Activated T-helper 1 cell treated with anti-CD3 and anti-CD28 coated beads, Interleukin-12 subunit alpha, Interleukin-12 subunit beta, Interleukin-2, Interleukin-4 antibody, amounts not matched to agents 30 ng/mL and 10 ng/mL and 1 ng/mL, durations not matched to agents 14 hours and 24 hours and 36 hours (primary cell): ENCODE data around the gene CHDH. TPM values are rescaled to one million over a fixed set of nuclear protein-coding genes. Genes with fewer than 3 reads are reported as not detected.

Experiments
- DNase-seq: peaks from one replicate; pipeline ENCODE4 v3.0.0; 2021; ENCODE audit warnings: low spot score
- H3K27ac Mint-ChIP-seq: one replicate; pipeline ENCODE4 v1.8.0; 2021; ENCODE audit warnings: mild to moderate bottlenecking, mixed read lengths
- H3K27me3 Mint-ChIP-seq: one replicate; pipeline ENCODE4 v1.8.0; 2022; ENCODE audit warnings: mild to moderate bottlenecking, moderate library complexity, mixed read lengths; ENCODE audit not compliant: insufficient read depth
- H3K36me3 Mint-ChIP-seq: one replicate; pipeline ENCODE4 v1.8.0; 2021; ENCODE audit warnings: low read depth, mixed read lengths
- H3K4me1 Mint-ChIP-seq: one replicate; pipeline ENCODE4 v1.8.0; 2021; ENCODE audit warnings: low read depth, mixed read lengths
- H3K4me3 Mint-ChIP-seq: one replicate; pipeline ENCODE4 v1.8.0; 2021; ENCODE audit warnings: mild to moderate bottlenecking, moderate library complexity, mixed read lengths
- H3K9me3 Mint-ChIP-seq: one replicate; pipeline ENCODE4 v1.8.0; 2021; ENCODE audit warnings: mixed read lengths
- intact Hi-C: fragments of 100-400 bp; cut with micrococcal nuclease; formaldehyde crosslinking; loops from one replicate; pipeline ENCODE4 v1.15.1; 2024
- total RNA-seq: library from RNA; stranded (reverse); gene quantifications from 2 replicates; pipeline ENCODE4 v1.2.3, GENCODE V29; 2022

CHDH gene
- total RNA-seq, 1 donor from 2014 or later = 0.91 TPM

GRCh38 chr3:53798144-53798543, 48.1 kb downstream of the CHDH start:
- no peak overlapping the region for H3K27ac Mint-ChIP-seq
- no peaks in the 10 kb centered on the region for H3K4me1 Mint-ChIP-seq
- peaks cover 18% of the 10 kb centered on the region for H3K27me3 Mint-ChIP-seq

GRCh38 chr3:53795789-53796560, 50.2 kb downstream of the CHDH start:
- Mint-ChIP-seq H3K27ac (no peak overlapping the region), H3K36me3 (no peaks in the 10 kb centered on the region), H3K9me3 (no peaks in the 10 kb centered on the region), H3K27me3 (peaks cover 18% of the 10 kb centered on the region), H3K4me1 (no peaks in the 10 kb centered on the region), H3K4me3 (no peak overlapping the region)
- DNase-seq = no peak
- intact Hi-C loops = no loop called here

More at GRCh38 chr3:53798144-53798543, 48.1 kb downstream of the CHDH start:
- no peak for DNase-seq
- Mint-ChIP-seq H3K36me3 (no peaks in the 10 kb centered on the region), H3K4me3 (no peak overlapping the region), H3K9me3 (no peaks in the 10 kb centered on the region)
- intact Hi-C loops = no loop called here

GRCh38 chr3:53795176-53795575, 51.0 kb downstream of the CHDH start:
- no peaks in the 10 kb centered on the region for H3K4me1 Mint-ChIP-seq
- intact Hi-C loops = no loop called here
- H3K4me3 Mint-ChIP-seq = no peak overlapping the region
- no peak for DNase-seq
- H3K9me3 Mint-ChIP-seq = no peaks in the 10 kb centered on the region
- peaks cover 21% of the 10 kb centered on the region for H3K27me3 Mint-ChIP-seq
- no peaks in the 10 kb centered on the region for H3K36me3 Mint-ChIP-seq
- H3K27ac Mint-ChIP-seq = no peak overlapping the region

GRCh38 chr3:53794597-53794996, 51.6 kb downstream of the CHDH start:
- Mint-ChIP-seq H3K9me3 (no peaks in the 10 kb centered on the region), H3K4me1 (no peaks in the 10 kb centered on the region), H3K4me3 (no peak overlapping the region), H3K36me3 (no peaks in the 10 kb centered on the region), H3K27me3 (peaks cover 21% of the 10 kb centered on the region), H3K27ac (no peak overlapping the region)
- DNase-seq = no peak
- intact Hi-C loops = no loop called here

GRCh38 chr3:53792866-53793265, 53.4 kb downstream of the CHDH start:
- intact Hi-C loops = no loop called here
- Mint-ChIP-seq H3K4me1 (no peaks in the 10 kb centered on the region), H3K36me3 (no peaks in the 10 kb centered on the region), H3K27me3 (peaks cover 18% of the 10 kb centered on the region), H3K27ac (no peak overlapping the region), H3K9me3 (no peaks in the 10 kb centered on the region), H3K4me3 (no peak overlapping the region)
- no peak for DNase-seq

GRCh38 chr3:53791317-53791716, 54.9 kb downstream of the CHDH start:
- DNase-seq = no peak
- intact Hi-C loops = no loop called here
- H3K36me3 Mint-ChIP-seq = no peaks in the 10 kb centered on the region
- H3K27ac Mint-ChIP-seq = no peak overlapping the region
- peaks cover 15% of the 10 kb centered on the region for H3K27me3 Mint-ChIP-seq
- H3K4me1 Mint-ChIP-seq = no peaks in the 10 kb centered on the region
- no peak overlapping the region for H3K4me3 Mint-ChIP-seq
- no peaks in the 10 kb centered on the region for H3K9me3 Mint-ChIP-seq

- intact Hi-C loops = no loop called here
- no peak overlapping the region for H3K27ac Mint-ChIP-seq
- peaks cover 16% of the 10 kb centered on the region for H3K27me3 Mint-ChIP-seq
- no peaks in the 10 kb centered on the region for H3K9me3 Mint-ChIP-seq
- no peaks in the 10 kb centered on the region for H3K4me1 Mint-ChIP-seq
- no peak overlapping the region for H3K4me3 Mint-ChIP-seq
- H3K36me3 Mint-ChIP-seq = no peaks in the 10 kb centered on the region
- no peak for DNase-seq
These were observed 55.7 kb downstream of the CHDH start for GRCh38 chr3:53790470-53790869.

- no peak for DNase-seq
- no peaks in the 10 kb centered on the region for H3K9me3 Mint-ChIP-seq
- H3K27me3 Mint-ChIP-seq = peaks cover 9% of the 10 kb centered on the region
- no peak overlapping the region for H3K4me3 Mint-ChIP-seq
- no peak overlapping the region for H3K27ac Mint-ChIP-seq
- no peaks in the 10 kb centered on the region for H3K36me3 Mint-ChIP-seq
- H3K4me1 Mint-ChIP-seq = no peaks in the 10 kb centered on the region
- intact Hi-C loops = no loop called here
These were observed 56.8 kb downstream of the CHDH start for GRCh38 chr3:53789459-53789858.

- intact Hi-C loops = no loop called here
- H3K36me3 Mint-ChIP-seq = no peaks in the 10 kb centered on the region
These were observed 58.2 kb downstream of the CHDH start for GRCh38 chr3:53788038-53788437.

GRCh38 chr3:53787016-53787415, 59.2 kb downstream of the CHDH start:
- intact Hi-C loops = no loop called here
- no peaks in the 10 kb centered on the region for H3K4me1 Mint-ChIP-seq
- H3K9me3 Mint-ChIP-seq = no peaks in the 10 kb centered on the region
- no peak for DNase-seq
- no peak overlapping the region for H3K27ac Mint-ChIP-seq
- peaks cover 9% of the 10 kb centered on the region for H3K27me3 Mint-ChIP-seq
- no peak overlapping the region for H3K4me3 Mint-ChIP-seq
- H3K36me3 Mint-ChIP-seq = no peaks in the 10 kb centered on the region

More at GRCh38 chr3:53788038-53788437, 58.2 kb downstream of the CHDH start:
- no peak for DNase-seq
- Mint-ChIP-seq H3K4me1 (no peaks in the 10 kb centered on the region), H3K27ac (no peak overlapping the region), H3K4me3 (no peak overlapping the region), H3K27me3 (peaks cover 9% of the 10 kb centered on the region), H3K9me3 (no peaks in the 10 kb centered on the region)

- Mint-ChIP-seq H3K36me3 (no peaks in the 10 kb centered on the region), H3K27me3 (peaks cover 13% of the 10 kb centered on the region), H3K9me3 (no peaks in the 10 kb centered on the region), H3K27ac (no peak overlapping the region), H3K4me1 (no peaks in the 10 kb centered on the region), H3K4me3 (no peak overlapping the region)
- intact Hi-C loops = no loop called here
- no peak for DNase-seq
These were observed 65.4 kb downstream of the CHDH start for GRCh38 chr3:53780806-53781205.

- intact Hi-C loops = no loop called here
- no peak for DNase-seq
- H3K4me1 Mint-ChIP-seq = no peaks in the 10 kb centered on the region
- H3K27ac Mint-ChIP-seq = no peak overlapping the region
- H3K9me3 Mint-ChIP-seq = no peaks in the 10 kb centered on the region
- no peaks in the 10 kb centered on the region for H3K36me3 Mint-ChIP-seq
- H3K27me3 Mint-ChIP-seq = peaks cover 11% of the 10 kb centered on the region
- H3K4me3 Mint-ChIP-seq = no peak overlapping the region
These were observed 66.0 kb downstream of the CHDH start for GRCh38 chr3:53780171-53780570.

GRCh38 chr3:53778153-53778552, 68.1 kb downstream of the CHDH start:
- Mint-ChIP-seq H3K9me3 (no peaks in the 10 kb centered on the region), H3K27me3 (peaks cover 13% of the 10 kb centered on the region), H3K27ac (no peak overlapping the region), H3K4me3 (no peak overlapping the region), H3K4me1 (no peaks in the 10 kb centered on the region), H3K36me3 (no peaks in the 10 kb centered on the region)
- no peak for DNase-seq
- intact Hi-C loops = no loop called here

GRCh38 chr3:53777468-53777867, 68.8 kb downstream of the CHDH start:
- DNase-seq = no peak
- H3K27me3 Mint-ChIP-seq = peaks cover 13% of the 10 kb centered on the region
- intact Hi-C loops = no loop called here
- no peaks in the 10 kb centered on the region for H3K4me1 Mint-ChIP-seq
- no peaks in the 10 kb centered on the region for H3K9me3 Mint-ChIP-seq
- no peak overlapping the region for H3K27ac Mint-ChIP-seq
- H3K36me3 Mint-ChIP-seq = no peaks in the 10 kb centered on the region
- no peak overlapping the region for H3K4me3 Mint-ChIP-seq
